Astrocyte (in vitro differentiated cells and primary cell): ENCODE data around the gene SELENOO. TPM values are rescaled to one million over a fixed set of nuclear protein-coding genes. Genes with fewer than 3 reads are reported as not detected.

Experiments used
- DNase-seq: peaks from one replicate; pipeline ENCODE4 v3.0.0-alpha.2; 2010; ENCODE audit warnings: low read depth
- FAIRE-seq: peaks from 2 replicates; lab custom pipeline; 2011; peaks lifted over from hg19 to GRCh38; lab: Jason Lieb, UNC
- H2AFZ ChIP-seq: 2 replicates; pipeline ENCODE4 v1.6.0; 2012; ENCODE audit warnings: low read depth, low read length, inconsistent platforms
- H3K27ac ChIP-seq: 2 replicates; pipeline ENCODE4 v1.5.1; 2011; ENCODE audit warnings: low read depth, low read length, inconsistent platforms
- H3K27me3 ChIP-seq: 2 replicates; pipeline ENCODE4 v1.6.0; 2011; ENCODE audit warnings: low read length, inconsistent platforms; ENCODE audit not compliant: insufficient read depth
- H3K36me3 ChIP-seq: 2 replicates; pipeline ENCODE4 v1.5.1; 2011; ENCODE audit warnings: low read length, inconsistent platforms; ENCODE audit not compliant: insufficient read depth
- H3K4me1 ChIP-seq: 2 replicates; pipeline ENCODE4 v1.5.1; 2011; ENCODE audit warnings: low read length, inconsistent platforms; ENCODE audit not compliant: insufficient read depth
- H3K4me2 ChIP-seq: 2 replicates; pipeline ENCODE4 v1.6.0; 2012; ENCODE audit warnings: low read length, inconsistent platforms
- H3K4me3 ChIP-seq: 2 replicates; pipeline ENCODE4 v1.5.1; 2011; ENCODE audit warnings: low read depth, mild to moderate bottlenecking, low read length, inconsistent platforms; ENCODE audit not compliant: insufficient read depth
- H3K79me2 ChIP-seq: 2 replicates; pipeline ENCODE4 v1.6.0; 2012; ENCODE audit warnings: mild to moderate bottlenecking, low read length, inconsistent platforms; ENCODE audit not compliant: insufficient read depth
- H3K9ac ChIP-seq: 2 replicates; pipeline ENCODE4 v1.6.0; 2012; ENCODE audit warnings: mild to moderate bottlenecking, low read length, inconsistent platforms
- H3K9me3 ChIP-seq: 2 replicates; pipeline ENCODE4 v1.5.1; 2012; ENCODE audit warnings: low read depth, mild to moderate bottlenecking, low read length, inconsistent platforms; ENCODE audit not compliant: insufficient read depth
- H4K20me1 ChIP-seq: 2 replicates; pipeline ENCODE4 v1.6.0; 2012; ENCODE audit warnings: low read length, inconsistent platforms; ENCODE audit not compliant: insufficient read depth
- H3K27ac Mint-ChIP-seq: one replicate; pipeline ENCODE4 v1.8.0; 2021; ENCODE audit warnings: mild to moderate bottlenecking, mixed read lengths; ENCODE audit not compliant: unreplicated experiment
- H3K27me3 Mint-ChIP-seq: one replicate; pipeline ENCODE4 v1.8.0; 2021; ENCODE audit warnings: low read depth, mixed read lengths; ENCODE audit not compliant: unreplicated experiment
- H3K36me3 Mint-ChIP-seq: one replicate; pipeline ENCODE4 v1.8.0; 2021; ENCODE audit warnings: low read depth, mixed read lengths; ENCODE audit not compliant: unreplicated experiment
- H3K4me1 Mint-ChIP-seq: one replicate; pipeline ENCODE4 v1.8.0; 2021; ENCODE audit warnings: low read depth, mixed read lengths; ENCODE audit not compliant: unreplicated experiment
- H3K4me3 Mint-ChIP-seq: one replicate; pipeline ENCODE4 v1.8.0; 2021; ENCODE audit warnings: mild to moderate bottlenecking, moderate library complexity, mixed read lengths; ENCODE audit not compliant: unreplicated experiment
- H3K9me3 Mint-ChIP-seq: one replicate; pipeline ENCODE4 v1.8.0; 2021; ENCODE audit warnings: mild to moderate bottlenecking, mixed read lengths; ENCODE audit not compliant: unreplicated experiment
- CTCF ChIP-seq: IDR thresholded peaks from 2 replicates; pipeline ENCODE4 v1.5.1; 2011; ENCODE audit warnings: low read depth, mild to moderate bottlenecking, inconsistent platforms, low read length, moderate library complexity; ENCODE audit not compliant: insufficient read depth
- EZH2 ChIP-seq: IDR thresholded peaks from 2 replicates; pipeline ENCODE4 v1.6.1; 2012; ENCODE audit warnings: mild to moderate bottlenecking, low read length, inconsistent platforms; ENCODE audit not compliant: insufficient read depth
- total RNA-seq: library from RNA; stranded (reverse); gene quantifications from 2 replicates; pipeline ENCODE4 v1.2.1, GENCODE V29; 2021

SELENOO gene
- total RNA-seq, 1 donor from 2014 or later, result 18.5 TPM

GRCh38 chr22:50160947-50161346 lies 39.9 kb upstream of the SELENOO start:
- H3K4me1 Mint-ChIP-seq, result no peaks in the 10 kb centered on the region
- H3K9me3 Mint-ChIP-seq, result peaks cover 4% of the 10 kb centered on the region
- no peak overlapping the region for H3K27ac Mint-ChIP-seq
- Histone ChIP-seq H2AFZ (no peak overlapping the region), H3K4me3 (no peak overlapping the region), H3K79me2 (no peaks in the 10 kb centered on the region), H3K4me2 (no peak overlapping the region), H3K9ac (no peak overlapping the region), H3K27ac (no peak overlapping the region), H4K20me1 (no peaks in the 10 kb centered on the region), H3K36me3 (no peaks in the 10 kb centered on the region), H3K9me3 (no peaks in the 10 kb centered on the region), H3K4me1 (no peaks in the 10 kb centered on the region), H3K27me3 (peaks cover 2% of the 10 kb centered on the region)
- peaks cover 45% of the 10 kb centered on the region for H3K27me3 Mint-ChIP-seq
- FAIRE-seq (no peak), DNase-seq (no peak)
- TF ChIP-seq CTCF (no peak), EZH2 (no peak)
- H3K4me3 Mint-ChIP-seq, result no peak overlapping the region
- H3K36me3 Mint-ChIP-seq, result no peaks in the 10 kb centered on the region

GRCh38 chr22:50161508-50162390 lies 39.1 kb upstream of the SELENOO start:
- no peak for FAIRE-seq
- TF ChIP-seq CTCF (no peak), EZH2 (no peak)

GRCh38 chr22:50162391-50162956 lies 38.3 kb upstream of the SELENOO start:
- H3K9ac ChIP-seq, result no peak overlapping the region
- no peaks in the 10 kb centered on the region for H3K4me1 Mint-ChIP-seq
- H3K9me3 ChIP-seq, result no peaks in the 10 kb centered on the region
- H3K4me3 ChIP-seq, result no peak overlapping the region
- peaks cover 4% of the 10 kb centered on the region for H3K9me3 Mint-ChIP-seq
- H3K36me3 Mint-ChIP-seq, result no peaks in the 10 kb centered on the region
- no peak for TF ChIP-seq EZH2
- TF ChIP-seq CTCF, result no peak
- H3K4me2 ChIP-seq, result no peak overlapping the region
- FAIRE-seq, result no peak
- no peak overlapping the region for H3K4me3 Mint-ChIP-seq
- no peak overlapping the region for H3K27ac Mint-ChIP-seq
- no peaks in the 10 kb centered on the region for H3K4me1 ChIP-seq
- no peaks in the 10 kb centered on the region for H4K20me1 ChIP-seq
- peaks cover 2% of the 10 kb centered on the region for H3K27me3 ChIP-seq
- H3K36me3 ChIP-seq, result no peaks in the 10 kb centered on the region
- no peaks in the 10 kb centered on the region for H3K79me2 ChIP-seq
- DNase-seq, result no peak
- H3K27ac ChIP-seq, result no peak overlapping the region
- H3K27me3 Mint-ChIP-seq, result peaks cover 35% of the 10 kb centered on the region
- H2AFZ ChIP-seq, result no peak overlapping the region

More at GRCh38 chr22:50161508-50162390, 39.1 kb upstream of the SELENOO start:
- Histone ChIP-seq H3K27me3 (peaks cover 2% of the 10 kb centered on the region), H3K4me1 (no peaks in the 10 kb centered on the region), H3K36me3 (no peaks in the 10 kb centered on the region), H3K9ac (no peak overlapping the region), H3K4me2 (no peak overlapping the region), H3K4me3 (no peak overlapping the region), H3K27ac (no peak overlapping the region), H3K9me3 (no peaks in the 10 kb centered on the region), H4K20me1 (no peaks in the 10 kb centered on the region), H3K79me2 (no peaks in the 10 kb centered on the region), H2AFZ (no peak overlapping the region)
- no peak overlapping the region for H3K27ac Mint-ChIP-seq
- H3K27me3 Mint-ChIP-seq, result peaks cover 42% of the 10 kb centered on the region
- DNase-seq, result no peak
- no peaks in the 10 kb centered on the region for H3K36me3 Mint-ChIP-seq
- peaks cover 4% of the 10 kb centered on the region for H3K9me3 Mint-ChIP-seq
- H3K4me3 Mint-ChIP-seq, result no peak overlapping the region
- H3K4me1 Mint-ChIP-seq, result no peaks in the 10 kb centered on the region
